Measurements from ENCODE around the gene PTPRM. TPM values are rescaled to one million over a fixed set of nuclear protein-coding genes. Genes with fewer than 3 reads are reported as not detected.

Gene PTPRM
- total and polyA plus RNA-seq, 2 of the 8 experiments (the other 6 are each of a cell fraction or from before 2014, with no cell fraction given), result 4.1 to 7.0 TPM

DNA sequence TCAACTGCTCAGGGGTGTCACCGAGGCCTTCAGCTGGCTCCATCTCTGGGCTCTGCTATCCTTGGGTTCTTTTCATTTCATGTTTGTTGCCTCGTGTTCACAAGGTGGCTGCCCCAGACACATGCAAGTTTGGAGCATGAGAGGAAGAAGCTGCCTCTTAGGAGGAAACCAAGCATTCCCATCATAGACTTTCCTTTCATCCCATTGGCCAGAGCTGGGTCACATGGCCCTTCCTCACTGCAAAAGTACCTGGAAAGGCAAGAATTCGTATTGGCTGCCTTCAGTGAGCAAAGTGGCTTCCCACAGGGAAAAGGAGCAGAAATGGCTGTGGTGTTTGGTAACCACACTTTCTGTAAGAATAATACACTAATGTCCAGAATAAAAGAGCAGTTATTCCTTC is 886.4 kb downstream of the PTPRM start:
- Histone ChIP-seq H3K36me3 (ENCODE audit: control insufficient read depth in 2 of 4, insufficient read depth in 4 of 4, low read length in 3 of 4) (no peaks in the 10 kb centered on the region), H3K18ac (ENCODE audit: extremely low read depth, low read length) (no peak overlapping the region), H3K4me3 (ENCODE audit: extremely low read depth in 1 of 4, insufficient read depth in 2 of 4, low read depth in 3 of 4, low read length in 4 of 4) (no peak overlapping the region), H3K4me2 (ENCODE audit: insufficient read depth in 1 of 2, low read depth in 2 of 2, low read length in 2 of 2) (no peak overlapping the region), H2BK20ac (ENCODE audit: low read length) (no peak overlapping the region), H2BK5ac (ENCODE audit: low read depth, low read length) (no peak overlapping the region), H4K20me1 (replicated peaks in 1 of 2; ENCODE audit: control insufficient read depth in 1 of 2, insufficient read depth in 2 of 2, low read length in 2 of 2) (no peaks in the 10 kb centered on the region), H2BK120ac (replicated peaks; ENCODE audit: low read depth, low read length) (no peak overlapping the region), H3K14ac (ENCODE audit: insufficient read length) (no peak overlapping the region), H3K27me3 (replicated peaks in 1 of 4; ENCODE audit: control insufficient read depth in 3 of 4, extremely low read depth in 1 of 4, insufficient read depth in 3 of 4, low read length in 3 of 4) (no peaks in the 10 kb centered on the region), H2BK12ac (ENCODE audit: low read depth, low read length) (no peak overlapping the region), H3K23ac (ENCODE audit: insufficient read length) (no peak overlapping the region), H2AK5ac (ENCODE audit: low read depth, low read length) (no peak overlapping the region), H3K4ac (replicated peaks; ENCODE audit: insufficient read length, low read depth, low read length) (no peak overlapping the region), H3K9me3 (ENCODE audit: insufficient read depth in 2 of 2, low read depth in 1 of 2, low read length in 1 of 2) (no peaks in the 10 kb centered on the region), H3K23me2 (ENCODE audit: low read depth, low read length) (no peaks in the 10 kb centered on the region), H3K9ac (replicated peaks in 1 of 4; ENCODE audit: extremely low read depth in 1 of 4, low read depth in 3 of 4, low read length in 3 of 4) (no peak overlapping the region), H2AFZ (ENCODE audit: low read length) (0 out of 2 replicates have a peak overlapping the region, but pooled peaks have one; percentile 33), H4K8ac (ENCODE audit: extremely low read depth, insufficient read depth, low read length) (no peak overlapping the region), H4K91ac (replicated peaks; ENCODE audit: insufficient read length, low read length) (no peak overlapping the region), H3K27ac (ENCODE audit: low read depth, low read length) (no peak overlapping the region), H3K56ac (replicated peaks; ENCODE audit: insufficient read length, low read depth, low read length) (no peak overlapping the region), H3K79me1 (ENCODE audit: low read depth, low read length) (no peaks in the 10 kb centered on the region), H3K79me2 (ENCODE audit: control insufficient read depth in 1 of 2, insufficient read depth in 2 of 2, low read length in 2 of 2) (no peaks in the 10 kb centered on the region), H4K5ac (ENCODE audit: insufficient read length, low read depth, low read length) (no peak overlapping the region), H3K4me1 (replicated peaks in 1 of 4; ENCODE audit: control insufficient read depth in 3 of 4, insufficient read depth in 4 of 4, low read length in 3 of 4) (no peaks in the 10 kb centered on the region), H2BK15ac (ENCODE audit: low read length) (no peak overlapping the region)
- ChIA-PET CTCF (ENCODE audit: partially characterized antibody) (interaction anchor here (1.1 to 7.6 kb wide), 2 partner anchors 27 to 28 kb away, joined by 3 to 67 read pairs; no protein-coding TSS in a partner anchor), POLR2A (ENCODE audit: partially characterized antibody) (no interaction called here)
- DNase-seq (ENCODE audit: low read depth in 1 of 2, low spot score in 2 of 2), result no peak
- WGBS, 2 experiments (ENCODE audit: extremely low coverage in 1 of 2, insufficient coverage in 1 of 2, insufficient read length in 1 of 2, insufficient replicate concordance in 2 of 2, low coverage in 1 of 2, low lambda C conversion rate in 2 of 2, missing lambda C conversion rate in 1 of 2), result 88% methylated on average over 3 of the region's 3 CpGs; no CpG with 5 or more reads in 1 of the 2 experiments
- TF ChIP-seq USF2 (IDR thresholded peaks at IDR 0.05; ENCODE audit: low read length), result peak; percentile 39
- no peak for TF ChIP-seq RFX5 (IDR thresholded peaks at IDR 0.05; ENCODE audit: borderline replicate concordance, low read depth, low read length)
- FAIRE-seq, result no peak
